C4-2B (cell line): ENCODE measurements around the gene WDR93.

Experiments used
- H3K27ac ChIP-seq: fragments of 450-650 bp; 2 replicates; pipeline ENCODE4 v1.5.1; 2017
- CTCF ChIP-seq: fragments of 450-650 bp; conservative IDR thresholded peaks from 2 replicates; pipeline ENCODE4 v1.5.1; 2017; ENCODE audit warnings: mild to moderate bottlenecking
- ZFX ChIP-seq: fragments of 450-650 bp; IDR thresholded peaks from 2 replicates; pipeline ENCODE4 v1.6.1; 2017

WDR93 gene

GRCh38 chr15:89675606-89676005 is 15.0 kb upstream of the WDR93 start:
- no peak overlapping the region for H3K27ac ChIP-seq
- TF ChIP-seq ZFX (no peak), CTCF (no peak)

- no peak overlapping the region for H3K27ac ChIP-seq
- TF ChIP-seq ZFX = no peak
- no peak for TF ChIP-seq CTCF
Observed at GRCh38 chr15:89677381-89677780, 13.2 kb upstream of the WDR93 start.

- no peak for TF ChIP-seq ZFX
- TF ChIP-seq CTCF = no peak
Observed at GRCh38 chr15:89679212-89679611, 11.4 kb upstream of the WDR93 start, which contains the start of gene PLIN1. Gene PLIN1, minus strand, starts transcription at chr15:89679367. Its CDS starts 1,878 bp downstream, at chr15:89677489.

GRCh38 chr15:89680282-89680873 is 10.2 kb upstream of the WDR93 start:
- TF ChIP-seq ZFX (no peak), CTCF (no peak)
- peak overlapping the region; percentile 46 for H3K27ac ChIP-seq

More at GRCh38 chr15:89679212-89679611, 11.4 kb upstream of the WDR93 start, which contains the start of gene PLIN1:
- no peak within 1 kb of the TSS for H3K27ac ChIP-seq

GRCh38 chr15:89681146-89681545 is 9.5 kb upstream of the WDR93 start:
- TF ChIP-seq ZFX = no peak
- TF ChIP-seq CTCF = no peak
- peak overlapping the region; percentile 46; the same call in 1 of the 2 replicates for H3K27ac ChIP-seq

- no peak overlapping the region for H3K27ac ChIP-seq
- no peak for TF ChIP-seq ZFX
- no peak for TF ChIP-seq CTCF
Observed at GRCh38 chr15:89685995-89686394, 4.6 kb upstream of the WDR93 start.

- H3K27ac ChIP-seq = no peak overlapping the region
- TF ChIP-seq CTCF (no peak), ZFX (no peak)
Observed at GRCh38 chr15:89686522-89686921, 4.1 kb upstream of the WDR93 start.

- peak overlapping the region; percentile 56 for H3K27ac ChIP-seq
Observed at GRCh38 chr15:89689930-89690275, 708 bp upstream of the WDR93 start.
